ENCODE results near the gene ID2.

GRCh38 chr2:8645176-8645831, 36.6 kb upstream of the ID2 start:
- TF ChIP-seq CTCF (IDR thresholded peaks at IDR 0.05) = no peak
- TF ChIP-seq POLR2A (IDR thresholded peaks at IDR 0.05) = no peak

All from breast epithelium (tissue), 3 donors.